ENCODE results near the gene ARFIP1.

- TF ChIP-seq YY1 (IDR thresholded peaks at IDR 0.05; ENCODE audit: insufficient read depth, insufficient read length): no peak
- no peak for TF ChIP-seq SUZ12 (IDR thresholded peaks at IDR 0.05; ENCODE audit: extremely low read depth, insufficient read depth, insufficient read length)
These were observed 150.1 kb downstream of the ARFIP1 start for GRCh38 chr4:152929888-152930287.
